Keratinocyte (primary cell): ENCODE measurements around the gene PRKD2. TPM values are rescaled to one million over a fixed set of nuclear protein-coding genes. Genes with fewer than 3 reads are reported as not detected.

Experiments used
- DNase-seq: peaks from one replicate; pipeline ENCODE4 v3.0.0-alpha.2; 2011; ENCODE audit warnings: low read depth, missing footprints, low spot score
- FAIRE-seq: peaks from 2 replicates; lab custom pipeline; 2011; peaks lifted over from hg19 to GRCh38; lab: Jason Lieb, UNC
- H2AFZ ChIP-seq: 2 replicates; pipeline ENCODE4 v1.6.0; 2012; ENCODE audit warnings: low read length, control low read depth, inconsistent platforms; ENCODE audit not compliant: control insufficient read depth
- H3K27ac ChIP-seq: 2 replicates; pipeline ENCODE4 v1.5.1; 2011; ENCODE audit warnings: low read length; ENCODE audit not compliant: control insufficient read depth, insufficient read depth
- H3K27me3 ChIP-seq: 3 replicates; pipeline ENCODE4 v1.6.0; 2011; ENCODE audit warnings: low read length; ENCODE audit not compliant: control insufficient read depth, insufficient read depth; ENCODE audit errors: extremely low read depth
- H3K36me3 ChIP-seq, 2 experiments: 2 replicates in 1 of 2; 3 replicates in 1 of 2; pipeline ENCODE4 v1.5.1; 2011; ENCODE audit warnings: low read length in 2 of 2, mild to moderate bottlenecking in 1 of 2; ENCODE audit not compliant: control insufficient read depth in 2 of 2, insufficient read depth in 2 of 2; ENCODE audit errors: extremely low read depth in 1 of 2
- H3K4me1 ChIP-seq: 3 replicates; pipeline ENCODE4 v1.5.1; 2011; ENCODE audit warnings: low read length; ENCODE audit not compliant: control insufficient read depth, insufficient read depth; ENCODE audit errors: extremely low read depth
- H3K4me2 ChIP-seq: 3 replicates; pipeline ENCODE4 v1.6.0; 2011; ENCODE audit warnings: low read depth, low read length; ENCODE audit not compliant: control insufficient read depth, insufficient read depth; ENCODE audit errors: extremely low read depth
- H3K4me3 ChIP-seq, 3 experiments: fragments of 200-600 bp in 1 of 3; sonication (generic) in 1 of 3; 2 replicates in 2 of 3; 3 replicates in 1 of 3; pipeline ENCODE4 v1.5.1; 2011 to 2016; ENCODE audit warnings: low read length in 3 of 3, mild to moderate bottlenecking in 3 of 3, control low read depth in 2 of 3, inconsistent platforms in 1 of 3, low read depth in 1 of 3, mixed read lengths in 1 of 3, mixed run types in 1 of 3, moderate library complexity in 1 of 3; ENCODE audit not compliant: control insufficient read depth in 2 of 3, insufficient read depth in 2 of 3; ENCODE audit errors: extremely low read depth in 1 of 3
- H3K79me2 ChIP-seq: 2 replicates; pipeline ENCODE4 v1.6.0; 2012; ENCODE audit warnings: low read length; ENCODE audit not compliant: control insufficient read depth, insufficient read depth
- H3K9ac ChIP-seq: 3 replicates; pipeline ENCODE4 v1.6.0; 2011; ENCODE audit warnings: low read length; ENCODE audit not compliant: control insufficient read depth, insufficient read depth; ENCODE audit errors: extremely low read depth
- H3K9me1 ChIP-seq: 3 replicates; pipeline ENCODE4 v1.6.0; 2011; ENCODE audit warnings: low read length; ENCODE audit not compliant: control insufficient read depth, insufficient read depth; ENCODE audit errors: extremely low read depth
- H3K9me3 ChIP-seq: 2 replicates; pipeline ENCODE4 v1.5.1; 2012; ENCODE audit warnings: low read depth, low read length; ENCODE audit not compliant: control insufficient read depth
- H4K20me1 ChIP-seq: 3 replicates; pipeline ENCODE4 v1.6.0; 2011; ENCODE audit warnings: low read length; ENCODE audit not compliant: control insufficient read depth, insufficient read depth; ENCODE audit errors: extremely low read depth
- CTCF ChIP-seq, 3 experiments: IDR thresholded peaks in 1 of 3; conservative IDR thresholded peaks in 1 of 3; optimal IDR thresholded peaks in 1 of 3; 2 replicates in 2 of 3; 3 replicates in 1 of 3; pipeline versions ENCODE3 to v1.5.1; 2011; ENCODE audit warnings: low read length in 3 of 3, mild to moderate bottlenecking in 3 of 3, moderate library complexity in 2 of 3, control low read depth in 1 of 3, inconsistent platforms in 1 of 3; ENCODE audit not compliant: insufficient read depth in 2 of 3; ENCODE audit errors: extremely low read depth in 1 of 3
- EZH2 ChIP-seq: IDR thresholded peaks from one replicate; pipeline ENCODE4 v1.6.1; 2012; ENCODE audit warnings: inconsistent platforms, mild to moderate bottlenecking, low read length, moderate library complexity
- dilution Hi-C: fragments of 300-500 bp; cut with MboI; formaldehyde crosslinking; loops from one replicate; pipeline ENCODE4 v1.7.0; 2020; ENCODE audit warnings: low sequenced_read_pairs; ENCODE audit not compliant: extremely low pct_ligation_motif_present
- polyA plus RNA-seq, 5 experiments: library from polyadenylated mRNA; depleted of rRNA in 3 of 5; stranded (reverse) in 3 of 5; stranded (forward) in 1 of 5; unstranded in 1 of 5; fragments of >200 nt; gene quantifications; 1 replicate in 1 of 5; 2 replicates in 3 of 5; 3 replicates in 1 of 5; pipeline versions ENCODE4 v1.2.1 to v1.2.3, GENCODE V29; 2011 to 2012; ENCODE audit warnings: missing spikeins in 2 of 5, low read depth in 1 of 5, low replicate concordance in 1 of 5

The PRKD2 gene
- polyA plus RNA-seq, 1 donor (not counting 4 experiments of a cell fraction or from before 2014, with no cell fraction given), result 9.9 TPM

GRCh38 chr19:46670813-46671212, 46.1 kb downstream of the PRKD2 start:
- no peak overlapping the region for H3K27ac ChIP-seq
- FAIRE-seq, result no peak

GRCh38 chr19:46668662-46669061, 48.3 kb downstream of the PRKD2 start:
- H3K9ac ChIP-seq, result no peak overlapping the region
- peaks cover 4 to 6% of the 10 kb centered on the region in 2 experiments for H3K36me3 ChIP-seq
- no peaks in the 10 kb centered on the region for H3K27me3 ChIP-seq
- no peak overlapping the region for H2AFZ ChIP-seq
- H4K20me1 ChIP-seq, result no peaks in the 10 kb centered on the region
- H3K27ac ChIP-seq, result no peak overlapping the region
- H3K9me1 ChIP-seq, result no peaks in the 10 kb centered on the region
- H3K9me3 ChIP-seq, result no peaks in the 10 kb centered on the region
- dilution Hi-C loops, result no loop called here
- H3K4me1 ChIP-seq, result no peaks in the 10 kb centered on the region
- DNase-seq (no peak), FAIRE-seq (no peak)
- TF ChIP-seq CTCF (optimal IDR thresholded peaks at IDR 0.05 in 1 of 3, IDR thresholded peaks at IDR 0.05 in 1 of 3, conservative IDR thresholded peaks at IDR 0.05 in 1 of 3; ENCODE audit: extremely low read depth in 1 of 3, insufficient read depth in 2 of 3, low read length in 3 of 3), result no peak
- TF ChIP-seq EZH2, result no peak
- H3K4me2 ChIP-seq, result no peak overlapping the region
- no peak overlapping the region for H3K4me3 ChIP-seq
- no peaks in the 10 kb centered on the region for H3K79me2 ChIP-seq

More at GRCh38 chr19:46670813-46671212, 46.1 kb downstream of the PRKD2 start:
- Histone ChIP-seq H3K36me3 (peaks cover 10 to 14% of the 10 kb centered on the region in 2 experiments), H3K9ac (no peak overlapping the region), H2AFZ (no peak overlapping the region), H3K79me2 (no peaks in the 10 kb centered on the region), H3K4me2 (no peak overlapping the region), H3K9me1 (no peaks in the 10 kb centered on the region), H3K9me3 (no peaks in the 10 kb centered on the region), H4K20me1 (no peaks in the 10 kb centered on the region), H3K27me3 (no peaks in the 10 kb centered on the region), H3K4me3 (no peak overlapping the region), H3K4me1 (no peaks in the 10 kb centered on the region)
- dilution Hi-C loops, result no loop called here
- DNase-seq, result no peak
- TF ChIP-seq CTCF (optimal IDR thresholded peaks at IDR 0.05 in 1 of 3, IDR thresholded peaks at IDR 0.05 in 1 of 3, conservative IDR thresholded peaks at IDR 0.05 in 1 of 3; ENCODE audit: extremely low read depth in 1 of 3, insufficient read depth in 2 of 3, low read length in 3 of 3) (no peak), EZH2 (no peak)
